Parathyroid adenoma (tissue), 2 donors: ENCODE measurements around the gene UBXN11.

Experiments used
- H2AFZ ChIP-seq: fragments of 300-600 bp; sonication (generic); one replicate; pipeline ENCODE4 v1.7.0; 2017; ENCODE audit warnings: antibody characterized with exemption, mild to moderate bottlenecking
- H3K27ac ChIP-seq: fragments of 300-600 bp; sonication (generic); one replicate; pipeline ENCODE4 v1.7.0; 2017
- H3K27me3 ChIP-seq: fragments of 300-600 bp; sonication (generic); one replicate; pipeline ENCODE4 v1.7.0; 2017; ENCODE audit warnings: low read length; ENCODE audit not compliant: control insufficient read depth, insufficient read depth
- H3K36me3 ChIP-seq: fragments of 300-600 bp; sonication (generic); one replicate; pipeline ENCODE4 v1.7.0; 2017; ENCODE audit warnings: low read length; ENCODE audit not compliant: control insufficient read depth, insufficient read depth
- H3K4me1 ChIP-seq: fragments of 300-600 bp; sonication (generic); one replicate; pipeline ENCODE4 v1.7.0; 2017; ENCODE audit warnings: control low read depth
- H3K4me2 ChIP-seq: fragments of 300-600 bp; sonication (generic); one replicate; pipeline ENCODE4 v1.7.0; 2017; ENCODE audit warnings: low read length
- H3K4me3 ChIP-seq: fragments of 300-600 bp; sonication (generic); one replicate; pipeline ENCODE4 v1.7.0; 2017; ENCODE audit warnings: low read depth, low read length
- H3K79me2 ChIP-seq: fragments of 300-600 bp; sonication (generic); one replicate; pipeline ENCODE4 v1.7.0; 2017; ENCODE audit warnings: control low read depth
- H3K9ac ChIP-seq: fragments of 300-600 bp; sonication (generic); one replicate; pipeline ENCODE4 v1.7.0; 2017; ENCODE audit warnings: mild to moderate bottlenecking
- H3K9me3 ChIP-seq: fragments of 300-600 bp; sonication (generic); one replicate; pipeline ENCODE4 v1.7.0; 2017; ENCODE audit warnings: low read length; ENCODE audit not compliant: control insufficient read depth
- CTCF ChIP-seq: fragments of 300-600 bp; sonication (generic); IDR thresholded peaks from one replicate; pipeline ENCODE4 v1.7.0; 2017; ENCODE audit warnings: antibody characterized with exemption, mild to moderate bottlenecking
- donor health status: primary hyperparathyroidism.

The UBXN11 gene

GRCh38 chr1:26283279-26283853 lies 23.1 kb downstream of the UBXN11 start:
- H3K9me3 ChIP-seq = no peaks in the 10 kb centered on the region
- no peaks in the 10 kb centered on the region for H3K36me3 ChIP-seq
- no peak overlapping the region for H3K4me2 ChIP-seq
- no peak overlapping the region for H3K9ac ChIP-seq
- H3K27ac ChIP-seq = no peak overlapping the region
- H3K4me1 ChIP-seq = no peaks in the 10 kb centered on the region
- no peak overlapping the region for H3K4me3 ChIP-seq
- no peak overlapping the region for H2AFZ ChIP-seq
- H3K79me2 ChIP-seq = no peaks in the 10 kb centered on the region
- TF ChIP-seq CTCF = no peak
- no peaks in the 10 kb centered on the region for H3K27me3 ChIP-seq

- no peaks in the 10 kb centered on the region for H3K36me3 ChIP-seq
- H3K4me1 ChIP-seq = no peaks in the 10 kb centered on the region
- no peaks in the 10 kb centered on the region for H3K27me3 ChIP-seq
- H3K9me3 ChIP-seq = no peaks in the 10 kb centered on the region
- no peak overlapping the region for H3K9ac ChIP-seq
- TF ChIP-seq CTCF = no peak
- H3K27ac ChIP-seq = no peak overlapping the region
- H3K4me2 ChIP-seq = no peak overlapping the region
- H3K79me2 ChIP-seq = no peaks in the 10 kb centered on the region
- no peak overlapping the region for H3K4me3 ChIP-seq
- no peak overlapping the region for H2AFZ ChIP-seq
Observed at GRCh38 chr1:26282401-26282918, 24.0 kb downstream of the UBXN11 start.

GRCh38 chr1:26281971-26282370 lies 24.5 kb downstream of the UBXN11 start:
- Histone ChIP-seq H3K79me2 (no peaks in the 10 kb centered on the region), H3K4me1 (no peaks in the 10 kb centered on the region), H3K36me3 (no peaks in the 10 kb centered on the region), H3K4me3 (no peak overlapping the region), H3K4me2 (no peak overlapping the region), H3K9ac (no peak overlapping the region), H3K9me3 (no peaks in the 10 kb centered on the region), H3K27ac (no peak overlapping the region), H2AFZ (no peak overlapping the region), H3K27me3 (no peaks in the 10 kb centered on the region)
- no peak for TF ChIP-seq CTCF

GRCh38 chr1:26281091-26281958 lies 25.1 kb downstream of the UBXN11 start:
- H3K79me2 ChIP-seq = no peaks in the 10 kb centered on the region
- no peak overlapping the region for H2AFZ ChIP-seq
- H3K4me1 ChIP-seq = no peaks in the 10 kb centered on the region
- no peak overlapping the region for H3K4me2 ChIP-seq
- no peaks in the 10 kb centered on the region for H3K9me3 ChIP-seq
- H3K27ac ChIP-seq = no peak overlapping the region
- no peaks in the 10 kb centered on the region for H3K36me3 ChIP-seq
- TF ChIP-seq CTCF = no peak
- H3K9ac ChIP-seq = no peak overlapping the region
- no peaks in the 10 kb centered on the region for H3K27me3 ChIP-seq
- H3K4me3 ChIP-seq = no peak overlapping the region
